ENCODE measurements around the gene TOX2. TPM values are rescaled to one million over a fixed set of nuclear protein-coding genes. Genes with fewer than 3 reads are reported as not detected.

The TOX2 gene
- total and polyA plus RNA-seq, 9 donors: 0.69 to 5.6 (median 1.8) TPM

DNA sequence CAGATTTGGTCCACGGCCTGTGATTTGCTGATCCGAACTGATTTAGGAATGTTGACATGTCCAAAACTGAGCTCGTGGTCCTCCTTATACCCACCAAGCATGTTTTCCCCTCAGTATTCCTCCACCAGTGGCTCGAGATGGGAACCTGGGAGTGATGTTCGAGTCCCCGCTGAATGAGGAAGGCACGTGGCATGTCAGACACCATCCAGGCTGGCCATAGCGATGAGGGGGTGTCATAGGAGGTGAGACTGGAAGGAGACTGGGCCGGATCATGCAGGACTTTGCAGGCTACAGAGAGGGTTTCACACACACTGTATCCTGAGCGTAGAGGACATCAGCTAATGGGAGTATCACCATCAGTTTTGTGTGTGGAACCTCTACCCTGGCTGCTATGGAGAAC, 78.2 kb downstream of the TOX2 start:
- H3K27me3 ChIP-seq: no peaks in the 10 kb centered on the region
- no peak for DNase-seq
- WGBS, 3 donors: 87 to 90% (median 89%) methylated on average over 10 of the region's 10 CpGs
- no peaks in the 10 kb centered on the region for H3K4me1 ChIP-seq (ENCODE audit: insufficient read depth)
- intact Hi-C loops (cut with DNase I): no loop called here
- no peaks in the 10 kb centered on the region for H3K36me3 ChIP-seq
- no peak for TF ChIP-seq EP300 (IDR thresholded peaks at IDR 0.05)
- TF ChIP-seq POLR2A (IDR thresholded peaks at IDR 0.05): no peak
- TF ChIP-seq CTCF (IDR thresholded peaks at IDR 0.05): no peak
- H3K4me3 ChIP-seq: no peak overlapping the region
- no peak overlapping the region for H3K27ac ChIP-seq
- H3K9me3 ChIP-seq: no peaks in the 10 kb centered on the region

GRCh38 chr20:43993560-43993959, 78.9 kb downstream of the TOX2 start:
- H3K9me3 ChIP-seq: no peaks in the 10 kb centered on the region
- no peaks in the 10 kb centered on the region for H3K27me3 ChIP-seq
- 71 to 85% (median 78%) methylated on average over 4 of the region's 4 CpGs for WGBS, 3 donors
- intact Hi-C loops (cut with DNase I): no loop called here
- H3K4me3 ChIP-seq: no peak overlapping the region
- no peaks in the 10 kb centered on the region for H3K4me1 ChIP-seq (ENCODE audit: insufficient read depth)
- DNase-seq: no peak
- H3K36me3 ChIP-seq: no peaks in the 10 kb centered on the region
- TF ChIP-seq POLR2A (IDR thresholded peaks at IDR 0.05): no peak
- no peak for TF ChIP-seq EP300 (IDR thresholded peaks at IDR 0.05)
- no peak for TF ChIP-seq CTCF (IDR thresholded peaks at IDR 0.05)
- H3K27ac ChIP-seq: no peak overlapping the region

DNA sequence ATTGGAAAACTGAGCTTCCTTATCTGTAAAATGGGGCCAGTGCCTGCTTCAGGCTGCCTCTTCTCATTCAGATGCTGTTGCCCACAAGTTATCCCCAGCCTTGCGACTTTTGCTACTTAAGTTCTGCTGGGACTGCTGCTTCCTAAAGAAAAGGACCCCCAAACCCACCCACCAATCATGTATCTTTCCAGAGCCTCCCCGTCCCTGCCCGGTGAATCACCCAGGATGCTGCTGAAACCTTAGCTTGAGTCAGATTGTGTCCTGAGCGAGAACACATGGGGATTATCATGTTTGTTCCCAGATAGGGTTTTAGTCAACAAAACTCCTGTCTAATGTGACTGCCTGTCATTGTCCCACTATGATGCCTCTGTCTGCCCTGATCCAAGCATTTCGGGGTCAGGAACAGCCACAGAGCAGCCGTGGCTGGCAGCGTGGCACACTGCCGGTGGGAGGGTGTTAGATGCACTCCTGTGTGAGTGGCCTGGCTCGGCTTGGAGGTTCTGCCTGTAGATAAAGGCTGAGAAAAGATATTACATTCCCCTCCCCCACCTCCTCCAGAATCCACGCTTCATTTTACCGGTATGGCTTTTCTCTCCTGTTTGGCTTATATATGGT, 79.9 kb downstream of the TOX2 start:
- H3K4me3 ChIP-seq: no peak overlapping the region
- 27 to 46% (median 31%) methylated on average over 11 of the region's 11 CpGs for WGBS, 3 donors
- TF ChIP-seq POLR2A (IDR thresholded peaks at IDR 0.05) (no peak), EP300 (IDR thresholded peaks at IDR 0.05) (no peak), CTCF (IDR thresholded peaks at IDR 0.05) (no peak)

GRCh38 chr20:43995645-43996044, 81.0 kb downstream of the TOX2 start:
- H3K9me3 ChIP-seq: no peaks in the 10 kb centered on the region
- no peak for TF ChIP-seq EP300 (IDR thresholded peaks at IDR 0.05)
- no peak for TF ChIP-seq CTCF (IDR thresholded peaks at IDR 0.05)
- no peak for TF ChIP-seq POLR2A (IDR thresholded peaks at IDR 0.05)
- H3K4me1 ChIP-seq (ENCODE audit: insufficient read depth): no peaks in the 10 kb centered on the region
- H3K27me3 ChIP-seq: no peaks in the 10 kb centered on the region
- no peak for DNase-seq
- H3K4me3 ChIP-seq: no peak overlapping the region
- no peaks in the 10 kb centered on the region for H3K36me3 ChIP-seq
- H3K27ac ChIP-seq: no peak overlapping the region
- intact Hi-C loops (cut with DNase I): no loop called here

More for the DNA sequence above, 79.9 kb downstream of the TOX2 start:
- H3K36me3 ChIP-seq: no peaks in the 10 kb centered on the region
- H3K4me1 ChIP-seq (ENCODE audit: insufficient read depth): no peaks in the 10 kb centered on the region
- intact Hi-C loops (cut with DNase I): no loop called here
- no peaks in the 10 kb centered on the region for H3K9me3 ChIP-seq
- no peak for DNase-seq
- H3K27me3 ChIP-seq: no peaks in the 10 kb centered on the region
- H3K27ac ChIP-seq: no peak overlapping the region

Data from ovary (tissue), 9 donors.